Fibroblast of lung (primary cell): ENCODE measurements around the gene FRAT1. TPM values are rescaled to one million over a fixed set of nuclear protein-coding genes. Genes with fewer than 3 reads are reported as not detected.
A peak's percentile ranks its signal among the peaks of the same experiment; 100 is the strongest.

Experiments
- DNase-seq, 2 donors: peaks; one replicate each; pipeline versions ENCODE4 v3.0.0 to v3.0.0-alpha.2; 2010; ENCODE audit warnings: low read depth in 2 of 2
- H2AFZ ChIP-seq: 2 replicates; pipeline ENCODE4 v1.5.1; 2012; ENCODE audit warnings: low read length, control low read depth, inconsistent platforms
- H3K27ac ChIP-seq: 2 replicates; pipeline ENCODE4 v1.5.1; 2011; ENCODE audit warnings: low read length, control low read depth; ENCODE audit not compliant: insufficient read depth
- H3K27me3 ChIP-seq: 2 replicates; pipeline ENCODE4 v1.5.1; 2011; ENCODE audit warnings: mild to moderate bottlenecking, low read length; ENCODE audit not compliant: control insufficient read depth, insufficient read depth
- H3K36me3 ChIP-seq: 2 replicates; pipeline ENCODE4 v1.5.1; 2011; ENCODE audit warnings: low read length; ENCODE audit not compliant: control insufficient read depth, insufficient read depth
- H3K4me1 ChIP-seq: 2 replicates; pipeline ENCODE4 v1.5.1; 2011; ENCODE audit warnings: low read length; ENCODE audit not compliant: control insufficient read depth, insufficient read depth; ENCODE audit errors: extremely low read depth
- H3K4me2 ChIP-seq: 2 replicates; pipeline ENCODE4 v1.5.1; 2011; ENCODE audit warnings: low read length, control low read depth; ENCODE audit not compliant: insufficient read depth; ENCODE audit errors: extremely low read depth
- H3K4me3 ChIP-seq, 4 experiments: fragments of 200-600 bp in 1 of 4; sonication (generic) in 1 of 4; replicated peaks in 1 of 4; 2 replicates each; pipeline ENCODE4 v1.5.1; 2011 to 2016; ENCODE audit warnings: low read length in 4 of 4, low read depth in 3 of 4, mild to moderate bottlenecking in 3 of 4, control low read depth in 2 of 4, inconsistent platforms in 1 of 4, mixed read lengths in 1 of 4; ENCODE audit not compliant: insufficient read depth in 1 of 4; ENCODE audit errors: control extremely low read depth in 1 of 4
- H3K79me2 ChIP-seq: 2 replicates; pipeline ENCODE4 v1.5.1; 2012; ENCODE audit warnings: mild to moderate bottlenecking, low read length, inconsistent platforms; ENCODE audit not compliant: control insufficient read depth, insufficient read depth
- H3K9ac ChIP-seq: 2 replicates; pipeline ENCODE4 v1.5.1; 2011; ENCODE audit warnings: mild to moderate bottlenecking, low read length, control low read depth; ENCODE audit not compliant: insufficient read depth
- H3K9me3 ChIP-seq: 2 replicates; pipeline ENCODE4 v1.5.1; 2012; ENCODE audit warnings: low read depth, low read length; ENCODE audit not compliant: control insufficient read depth, insufficient read depth
- H4K20me1 ChIP-seq: 2 replicates; pipeline ENCODE4 v1.5.1; 2011; ENCODE audit warnings: low read length; ENCODE audit not compliant: control insufficient read depth, insufficient read depth; ENCODE audit errors: extremely low read depth
- EZH2 ChIP-seq: IDR thresholded peaks from 2 replicates; pipeline ENCODE4 v1.5.1; 2012; ENCODE audit warnings: low read length, control low read depth, mild to moderate bottlenecking; ENCODE audit errors: missing control alignments
- polyA plus RNA-seq, 2 donors: library from polyadenylated mRNA; depleted of rRNA in 1 of 2; stranded (reverse) in 1 of 2; unstranded in 1 of 2; fragments of >200 nt; gene quantifications; 2 replicates each; pipeline ENCODE4 v1.2.1, GENCODE V29; 2011 to 2012; ENCODE audit warnings: missing spikeins in 1 of 2
- total RNA-seq: library from RNA; depleted of rRNA; stranded (reverse); fragments of >200 nt; gene quantifications from 2 replicates; pipeline ENCODE4 v1.2.1, GENCODE V29; 2014
- TF ChIP-seq, protein P1 (sequence below), 2 donors: IDR thresholded peaks in 1 of 2; conservative IDR thresholded peaks in 1 of 2; 1 replicate in 1 of 2; 2 replicates in 1 of 2; pipeline ENCODE4 v1.5.1; 2011 to 2012; ENCODE audit warnings: low read length in 2 of 2, control low read depth in 1 of 2, inconsistent platforms in 1 of 2, low read depth in 1 of 2, mild to moderate bottlenecking in 1 of 2

The FRAT1 gene
- total and polyA plus RNA-seq, 2 donors (not counting 1 experiment from before 2014, with no cell fraction given) = 0.48 to 2.8 TPM

DNA sequence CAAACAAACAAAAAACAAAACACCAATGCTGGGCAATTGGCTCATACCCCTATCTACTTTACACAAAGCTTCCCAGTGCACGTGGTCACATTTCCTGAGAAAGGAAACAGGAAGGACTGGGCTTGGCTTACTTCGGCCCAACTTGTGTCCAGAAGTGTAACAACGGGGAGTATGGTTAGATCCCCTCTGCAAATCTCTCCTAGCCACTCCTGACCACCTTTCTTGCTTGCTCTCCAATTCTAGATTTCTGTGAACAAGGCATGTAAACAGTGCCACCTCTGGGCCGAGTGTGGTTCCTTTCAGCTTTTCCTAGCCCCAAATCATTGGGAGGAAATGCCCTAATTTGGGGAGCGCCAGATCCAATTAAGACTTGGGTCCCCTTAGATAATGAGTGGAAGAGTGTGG, 36.5 kb downstream of the FRAT1 start:
- H3K4me1 ChIP-seq = no peaks in the 10 kb centered on the region
- H3K4me3 ChIP-seq = no peak overlapping the region
- TF ChIP-seq, protein P1, sequence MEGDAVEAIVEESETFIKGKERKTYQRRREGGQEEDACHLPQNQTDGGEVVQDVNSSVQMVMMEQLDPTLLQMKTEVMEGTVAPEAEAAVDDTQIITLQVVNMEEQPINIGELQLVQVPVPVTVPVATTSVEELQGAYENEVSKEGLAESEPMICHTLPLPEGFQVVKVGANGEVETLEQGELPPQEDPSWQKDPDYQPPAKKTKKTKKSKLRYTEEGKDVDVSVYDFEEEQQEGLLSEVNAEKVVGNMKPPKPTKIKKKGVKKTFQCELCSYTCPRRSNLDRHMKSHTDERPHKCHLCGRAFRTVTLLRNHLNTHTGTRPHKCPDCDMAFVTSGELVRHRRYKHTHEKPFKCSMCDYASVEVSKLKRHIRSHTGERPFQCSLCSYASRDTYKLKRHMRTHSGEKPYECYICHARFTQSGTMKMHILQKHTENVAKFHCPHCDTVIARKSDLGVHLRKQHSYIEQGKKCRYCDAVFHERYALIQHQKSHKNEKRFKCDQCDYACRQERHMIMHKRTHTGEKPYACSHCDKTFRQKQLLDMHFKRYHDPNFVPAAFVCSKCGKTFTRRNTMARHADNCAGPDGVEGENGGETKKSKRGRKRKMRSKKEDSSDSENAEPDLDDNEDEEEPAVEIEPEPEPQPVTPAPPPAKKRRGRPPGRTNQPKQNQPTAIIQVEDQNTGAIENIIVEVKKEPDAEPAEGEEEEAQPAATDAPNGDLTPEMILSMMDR (conservative IDR thresholded peaks at IDR 0.05 in 1 of 2, IDR thresholded peaks at IDR 0.05 in 1 of 2; ENCODE audit: low read depth in 1 of 2, low read length in 2 of 2) = peak; percentile 31 to 42
- TF ChIP-seq EZH2 = no peak
- DNase-seq = no peak
- no peaks in the 10 kb centered on the region for H3K9me3 ChIP-seq
- H3K27me3 ChIP-seq = no peaks in the 10 kb centered on the region
- H4K20me1 ChIP-seq = no peaks in the 10 kb centered on the region
- peaks cover 6% of the 10 kb centered on the region for H3K36me3 ChIP-seq
- no peak overlapping the region for H3K4me2 ChIP-seq
- H3K79me2 ChIP-seq = no peaks in the 10 kb centered on the region
- no peak overlapping the region for H3K27ac ChIP-seq
- no peak overlapping the region for H3K9ac ChIP-seq
- no peak overlapping the region for H2AFZ ChIP-seq

DNA sequence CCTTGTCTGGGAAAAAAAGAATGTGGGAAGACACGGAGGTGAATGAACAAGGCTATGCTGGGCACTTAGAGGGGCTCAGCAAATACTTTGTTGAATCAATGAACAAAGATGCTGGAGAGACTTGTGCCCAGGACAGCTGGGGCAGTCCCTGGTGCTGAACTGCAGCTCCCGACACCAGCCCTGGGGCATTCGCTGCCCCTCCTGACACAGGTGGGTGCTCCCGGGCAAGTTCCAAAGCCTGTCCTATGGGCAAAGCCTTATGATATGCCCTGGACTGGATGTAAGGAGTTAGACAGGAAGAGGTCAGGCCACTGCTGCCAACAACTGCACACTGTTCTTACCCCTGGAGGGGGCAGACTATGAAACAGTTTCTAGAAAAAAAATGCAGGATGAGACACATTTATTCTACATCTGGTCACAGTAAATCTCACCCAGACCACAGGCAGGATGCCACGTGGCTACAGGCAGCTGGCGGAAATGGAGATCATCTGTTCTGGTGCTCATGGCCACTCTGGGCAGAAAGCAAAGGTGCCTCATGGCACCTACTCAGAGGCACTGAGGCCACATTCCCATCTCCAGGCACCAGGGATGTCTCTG, 37.3 kb downstream of the FRAT1 start:
- Histone ChIP-seq H3K36me3 (peaks cover 6% of the 10 kb centered on the region), H2AFZ (no peak overlapping the region), H3K27me3 (no peaks in the 10 kb centered on the region), H3K4me1 (no peaks in the 10 kb centered on the region), H4K20me1 (no peaks in the 10 kb centered on the region), H3K79me2 (no peaks in the 10 kb centered on the region), H3K4me3 (no peak overlapping the region), H3K9ac (no peak overlapping the region), H3K9me3 (no peaks in the 10 kb centered on the region), H3K4me2 (no peak overlapping the region), H3K27ac (no peak overlapping the region)
- DNase-seq = no peak
- no peak for TF ChIP-seq EZH2
- TF ChIP-seq, protein P1 (conservative IDR thresholded peaks at IDR 0.05 in 1 of 2, IDR thresholded peaks at IDR 0.05 in 1 of 2; ENCODE audit: low read depth in 1 of 2, low read length in 2 of 2) = no peak

- no peak for DNase-seq
- Histone ChIP-seq H4K20me1 (no peaks in the 10 kb centered on the region), H3K27ac (no peak overlapping the region), H3K9ac (no peak overlapping the region), H3K4me2 (no peak overlapping the region), H3K27me3 (no peaks in the 10 kb centered on the region), H3K4me3 (no peak overlapping the region), H2AFZ (no peak overlapping the region), H3K36me3 (peaks cover 6% of the 10 kb centered on the region), H3K4me1 (no peaks in the 10 kb centered on the region), H3K79me2 (no peaks in the 10 kb centered on the region), H3K9me3 (no peaks in the 10 kb centered on the region)
- TF ChIP-seq, protein P1 (conservative IDR thresholded peaks at IDR 0.05 in 1 of 2, IDR thresholded peaks at IDR 0.05 in 1 of 2; ENCODE audit: low read depth in 1 of 2, low read length in 2 of 2) = no peak
- no peak for TF ChIP-seq EZH2
Observed at GRCh38 chr10:97356918-97357317, 37.8 kb downstream of the FRAT1 start.
